IMR-90 (cell line): ENCODE data around the gene SLC29A2. TPM values are rescaled to one million over a fixed set of nuclear protein-coding genes. Genes with fewer than 3 reads are reported as not detected.

Experiments
- ATAC-seq: fragments of 200-7000 bp; cut with Tn5 transposase; 2 replicates; pipeline ENCODE4 v1.9.1; 2020; ENCODE audit warnings: low read depth, mild to moderate bottlenecking, moderate library complexity
- BruUV-seq: library from RNA; stranded (reverse); fragments of 400-500 nt; replicated peaks from 2 replicates; lab custom pipeline; 2021; lab: Mats Ljungman, UMichigan
- CTCF ChIA-PET: fragments of 300-600 bp; formaldehyde crosslinking; extraction: SDS; loops from one replicate; lab custom pipeline; 2021; ENCODE audit warnings: antibody characterized with exemption; lab: Yijun Ruan, JAX
- POLR2A ChIA-PET: fragments of 300-600 bp; sonication (Branson Sonifier 250); formaldehyde crosslinking; loops from one replicate; lab custom pipeline; 2022; ENCODE audit warnings: antibody characterized with exemption; ENCODE audit not compliant: unreplicated experiment; lab: Charles Lee
- DNase-seq: peaks from one replicate; pipeline ENCODE4 v3.0.0; 2013
- H2AFZ ChIP-seq: replicated peaks from 2 replicates; pipeline ENCODE3; 2013; ENCODE audit warnings: low read length, mild to moderate bottlenecking; ENCODE audit not compliant: poor library complexity
- H2AK5ac ChIP-seq: 2 replicates; pipeline ENCODE4 v1.6.1; 2013; ENCODE audit warnings: low read depth, low read length, inconsistent platforms
- H2AK9ac ChIP-seq: replicated peaks from 2 replicates; pipeline ENCODE3; 2013; ENCODE audit warnings: mild to moderate bottlenecking, low read depth, low read length, moderate library complexity; ENCODE audit not compliant: poor library complexity
- H2BK120ac ChIP-seq: 2 replicates; pipeline ENCODE4 v1.6.1; 2013; ENCODE audit warnings: low read depth, low read length, inconsistent platforms
- H2BK15ac ChIP-seq: 3 replicates; pipeline ENCODE4 v1.6.1; 2013; ENCODE audit warnings: low read depth, low read length, inconsistent platforms
- H2BK20ac ChIP-seq: 2 replicates; pipeline ENCODE4 v1.6.1; 2013; ENCODE audit warnings: low read depth, mild to moderate bottlenecking, inconsistent platforms, low read length, moderate library complexity
- H2BK5ac ChIP-seq: 2 replicates; pipeline ENCODE4 v1.6.1; 2013; ENCODE audit warnings: mild to moderate bottlenecking, low read depth, low read length, inconsistent platforms; ENCODE audit not compliant: poor library complexity, severe bottlenecking
- H3K14ac ChIP-seq: replicated peaks from 2 replicates; pipeline ENCODE4 v1.6.1; 2013; ENCODE audit warnings: low read depth, low read length, inconsistent platforms
- H3K18ac ChIP-seq: 2 replicates; pipeline ENCODE4 v1.6.1; 2013; ENCODE audit warnings: low read depth, low read length, control low read depth
- H3K23ac ChIP-seq: 2 replicates; pipeline ENCODE4 v1.6.1; 2013; ENCODE audit warnings: low read depth, low read length, inconsistent platforms
- H3K27ac ChIP-seq: 2 replicates; pipeline ENCODE4 v1.5.1; 2013; ENCODE audit warnings: mild to moderate bottlenecking, control low read depth, low read length; ENCODE audit not compliant: insufficient read depth
- H3K27me3 ChIP-seq: 2 replicates; pipeline ENCODE4 v1.6.1; 2013; ENCODE audit warnings: low read length; ENCODE audit not compliant: control insufficient read depth, insufficient read depth
- H3K36me3 ChIP-seq: 2 replicates; pipeline ENCODE4 v1.6.1; 2013; ENCODE audit warnings: low read length, mixed read lengths; ENCODE audit not compliant: control insufficient read depth, insufficient read depth
- H3K4ac ChIP-seq: 2 replicates; pipeline ENCODE4 v1.6.1; 2013; ENCODE audit warnings: low read depth, low read length, inconsistent platforms
- H3K4me1 ChIP-seq: 2 replicates; pipeline ENCODE4 v1.6.1; 2013; ENCODE audit warnings: low read length, mixed read lengths; ENCODE audit not compliant: control insufficient read depth, insufficient read depth
- H3K4me2 ChIP-seq: 2 replicates; pipeline ENCODE4 v1.6.1; 2013; ENCODE audit warnings: low read depth, mild to moderate bottlenecking, control low read depth, low read length, moderate library complexity
- H3K4me3 ChIP-seq: 2 replicates; pipeline ENCODE4 v1.5.1; 2013; ENCODE audit warnings: low read depth, mild to moderate bottlenecking, control low read depth, low read length, moderate library complexity; ENCODE audit not compliant: insufficient read depth
- H3K56ac ChIP-seq: 2 replicates; pipeline ENCODE4 v1.6.1; 2013; ENCODE audit warnings: low read length, inconsistent platforms; ENCODE audit not compliant: insufficient read depth; ENCODE audit errors: extremely low read depth
- H3K79me1 ChIP-seq, 2 experiments: 2 replicates each; pipeline ENCODE4 v1.6.1; 2013; ENCODE audit warnings: low read length in 2 of 2, inconsistent platforms in 1 of 2, low read depth in 1 of 2
- H3K9ac ChIP-seq: 2 replicates; pipeline ENCODE4 v1.6.1; 2013; ENCODE audit warnings: low read depth, low read length, control low read depth
- H3K9me1 ChIP-seq: 2 replicates; pipeline ENCODE4 v1.6.1; 2013; ENCODE audit warnings: low read length, inconsistent platforms; ENCODE audit not compliant: insufficient read depth
- H3K9me3 ChIP-seq: 2 replicates; pipeline ENCODE4 v1.6.1; 2013; ENCODE audit warnings: low read length; ENCODE audit not compliant: control insufficient read depth, insufficient read depth
- H4K20me1 ChIP-seq: 2 replicates; pipeline ENCODE4 v1.6.1; 2013; ENCODE audit warnings: low read length, inconsistent platforms; ENCODE audit not compliant: insufficient read depth
- H4K5ac ChIP-seq: 2 replicates; pipeline ENCODE4 v1.6.1; 2013; ENCODE audit warnings: mild to moderate bottlenecking, low read depth, low read length, control low read depth
- H4K8ac ChIP-seq, 2 experiments: 2 replicates each; pipeline ENCODE4 v1.6.1; 2013; ENCODE audit warnings: low read depth in 2 of 2, low read length in 2 of 2, control low read depth in 1 of 2, inconsistent platforms in 1 of 2
- H4K91ac ChIP-seq: 2 replicates; pipeline ENCODE4 v1.6.1; 2013; ENCODE audit warnings: low read depth, low read length, inconsistent platforms; ENCODE audit not compliant: insufficient read depth
- FOS ChIP-seq: fragments of 150-350 bp; IDR thresholded peaks from 2 replicates; pipeline ENCODE4 v1.6.1; 2016; ENCODE audit warnings: low read depth, low read length
- MAFK ChIP-seq: IDR thresholded peaks from 2 replicates; pipeline ENCODE4 v1.6.1; 2012; ENCODE audit warnings: low read depth, low read length, improper control_type of control experiment
- POLR2A ChIP-seq: IDR thresholded peaks from 2 replicates; pipeline ENCODE4 v1.6.1; 2012; ENCODE audit warnings: mild to moderate bottlenecking, low read depth, low read length
- RCOR1 ChIP-seq: IDR thresholded peaks from 2 replicates; pipeline ENCODE4 v1.6.1; 2012; ENCODE audit warnings: mild to moderate bottlenecking, low read length, improper control_type of control experiment; ENCODE audit not compliant: insufficient replicate concordance
- WGBS, 2 experiments: methylation state at CpG; one replicate each; pipeline versions ENCODE4 v1.1.5 to v1.1.7; 2013; ENCODE audit warnings: missing lambda C conversion rate in 2 of 2; ENCODE audit not compliant: insufficient read length in 1 of 2; ENCODE audit errors: extremely low coverage in 2 of 2; 5-methylcytosine and 5-hydroxymethylcytosine counted together
- dilution Hi-C: fragments of 300-500 bp; cut with HindIII; formaldehyde crosslinking; loops from one replicate; pipeline ENCODE4 v1.14.3; 2018; ENCODE audit warnings: low sequenced_read_pairs; ENCODE audit not compliant: unreplicated experiment
- in situ Hi-C: fragments of 300-500 bp; cut with MboI; formaldehyde crosslinking; loops from 3 replicates; pipeline ENCODE4 v1.14.3; 2019; ENCODE audit warnings: low sequenced_read_pairs, inconsistent platforms, mixed read lengths
- intact Hi-C: fragments of 100-400 bp; cut with micrococcal nuclease; formaldehyde crosslinking; loops from 2 replicates; pipeline ENCODE4 v1.10.0; 2022
- polyA plus RNA-seq, 3 experiments: library from polyadenylated mRNA; depleted of rRNA; stranded (reverse); fragments of >200 nt; gene quantifications; 2 replicates each; pipeline ENCODE4 v1.2.3, GENCODE V29; 2012; ENCODE audit warnings: low replicate concordance in 1 of 3
- total RNA-seq: library from RNA; depleted of rRNA; stranded (reverse); fragments of >200 nt; gene quantifications from 2 replicates; pipeline ENCODE4 v1.2.3, GENCODE V29; 2012

The SLC29A2 gene
- total and polyA plus RNA-seq, 2 of the 4 experiments (the other 2 are of a cell fraction), result under 0.01 to 1.2 TPM

GRCh38 chr11:66419825-66420224 is 48.3 kb upstream of the SLC29A2 start:
- in situ Hi-C loops, result no loop called here
- Histone ChIP-seq H3K4me1 (peaks cover 3% of the 10 kb centered on the region; the same call in 1 of the 2 replicates), H2BK120ac (no peak overlapping the region), H3K79me1 (peaks cover 0 to 31% of the 10 kb centered on the region in 2 experiments; a peak in 2 of 4 replicates), H2BK20ac (no peak overlapping the region), H3K56ac (no peak overlapping the region), H3K27ac (no peak overlapping the region), H2AK9ac (no peak overlapping the region), H4K5ac (no peak overlapping the region), H3K36me3 (peaks cover 3% of the 10 kb centered on the region; the same call in 1 of the 2 replicates), H3K4ac (no peak overlapping the region), H3K4me3 (no peak overlapping the region), H4K91ac (no peak overlapping the region), H2AFZ (no peak overlapping the region), H3K18ac (no peak overlapping the region), H3K27me3 (peaks cover 6% of the 10 kb centered on the region), H3K9me1 (peaks cover 28% of the 10 kb centered on the region), H3K9me3 (no peaks in the 10 kb centered on the region), H2BK15ac (no peak overlapping the region), H2BK5ac (no peak overlapping the region), H3K14ac (no peak overlapping the region), H3K4me2 (no peak overlapping the region), H3K9ac (no peak overlapping the region), H3K23ac (no peak overlapping the region), H4K8ac (no peak overlapping the region), H4K20me1 (peaks cover 56% of the 10 kb centered on the region), H2AK5ac (no peak overlapping the region)
- ATAC-seq (no peak), DNase-seq (no peak)
- ChIA-PET POLR2A (no interaction called here), CTCF (no interaction called here)
- dilution Hi-C loops, result no loop called here
- no CpG with 5 or more reads among the region's 30 CpGs for WGBS, 2 experiments
- BruUV-seq, result no TSS peak
- no peak for TF ChIP-seq RCOR1
- no peak for TF ChIP-seq FOS
- no peak for TF ChIP-seq POLR2A
- no peak for TF ChIP-seq MAFK
- intact Hi-C loops, result no loop called here
